OCI-LY7 (cell line): Measurements from ENCODE around the gene LRRC46. TPM values are rescaled to one million over a fixed set of nuclear protein-coding genes. Genes with fewer than 3 reads are reported as not detected.

ENCODE experiments used
- BruUV-seq: library from RNA; stranded (reverse); fragments of 400-500 nt; replicated peaks from 2 replicates; lab custom pipeline; 2021; lab: Mats Ljungman, UMichigan
- CTCF ChIA-PET: fragments of 300-600 bp; sonication (Branson Sonifier 250); formaldehyde crosslinking; loops from one replicate; lab custom pipeline; 2022; ENCODE audit warnings: antibody characterized with exemption; ENCODE audit not compliant: unreplicated experiment; lab: Charles Lee
- POLR2A ChIA-PET: fragments of 300-600 bp; sonication (Branson Sonifier 250); formaldehyde crosslinking; loops from one replicate; lab custom pipeline; 2022; ENCODE audit warnings: antibody characterized with exemption; lab: Charles Lee
- DNase-seq: peaks from one replicate; pipeline ENCODE4 v3.0.0-alpha.2; 2015; ENCODE audit warnings: low spot score
- H2AFZ ChIP-seq: fragments of 200-600 bp; sonication (generic), shearing (Covaris generic); 2 replicates; pipeline ENCODE4 v1.6.1; 2014; ENCODE audit warnings: mild to moderate bottlenecking, antibody characterized with exemption, low read length, moderate library complexity
- H3K27ac ChIP-seq: fragments of 200-600 bp; sonication (generic); 2 replicates; pipeline ENCODE4 v1.5.1; 2014; ENCODE audit warnings: mixed run types, low read depth, mild to moderate bottlenecking, moderate library complexity, low read length, inconsistent platforms; ENCODE audit not compliant: poor library complexity, severe bottlenecking
- H3K36me3 ChIP-seq: fragments of 200-600 bp; sonication (generic); 2 replicates; pipeline ENCODE4 v1.6.1; 2014; ENCODE audit warnings: mild to moderate bottlenecking, antibody characterized with exemption, low read length, moderate library complexity, mixed read lengths; ENCODE audit not compliant: insufficient read depth
- H3K4me1 ChIP-seq: fragments of 200-600 bp; sonication (generic); 2 replicates; pipeline ENCODE4 v1.5.1; 2014; ENCODE audit warnings: mild to moderate bottlenecking, low read length; ENCODE audit not compliant: insufficient read depth, poor library complexity, severe bottlenecking
- H3K4me2 ChIP-seq: fragments of 200-600 bp; sonication (generic); 2 replicates; pipeline ENCODE4 v1.6.1; 2014; ENCODE audit warnings: mild to moderate bottlenecking, low read length
- H3K4me3 ChIP-seq: fragments of 200-600 bp; sonication (generic); 2 replicates; pipeline ENCODE4 v1.5.1; 2014; ENCODE audit warnings: mild to moderate bottlenecking, low read depth, low read length; ENCODE audit not compliant: poor library complexity, severe bottlenecking
- H3K79me2 ChIP-seq: fragments of 200-600 bp; sonication (generic); 2 replicates; pipeline ENCODE4 v1.6.1; 2016; ENCODE audit warnings: low read depth, mild to moderate bottlenecking, low read length, moderate library complexity, mixed read lengths; ENCODE audit not compliant: insufficient read depth
- H3K9me2 ChIP-seq: fragments of 200-600 bp; sonication (generic); 2 replicates; pipeline ENCODE4 v1.6.1; 2016; ENCODE audit warnings: mild to moderate bottlenecking, low read length, mixed read lengths; ENCODE audit not compliant: insufficient read depth
- H3K9me3 ChIP-seq: fragments of 200-600 bp; sonication (generic); 2 replicates; pipeline ENCODE4 v1.6.1; 2014; ENCODE audit warnings: mild to moderate bottlenecking, mixed run types, low read length, mixed read lengths
- H4K20me1 ChIP-seq: fragments of 200-600 bp; sonication (generic); 2 replicates; pipeline ENCODE4 v1.6.1; 2014; ENCODE audit warnings: mild to moderate bottlenecking, antibody characterized with exemption, low read length, moderate library complexity, mixed read lengths; ENCODE audit not compliant: insufficient read depth
- CTCF ChIP-seq: fragments of 200-600 bp; sonication (generic); conservative IDR thresholded peaks from 2 replicates; pipeline ENCODE4 v1.5.1; 2014; ENCODE audit warnings: mild to moderate bottlenecking, antibody characterized with exemption, low read length, moderate library complexity, mixed read lengths
- EZH2phosphoT487 ChIP-seq: fragments of 200-600 bp; sonication (generic); IDR thresholded peaks from 2 replicates; pipeline ENCODE4 v1.6.1; 2018; ENCODE audit warnings: low read depth, borderline replicate concordance, mild to moderate bottlenecking, mixed run types, antibody characterized with exemption, low read length, moderate library complexity, mixed read lengths
- intact Hi-C: fragments of 100-400 bp; cut with micrococcal nuclease; formaldehyde crosslinking; loops from one replicate; pipeline ENCODE4 v1.10.0; 2022; ENCODE audit not compliant: unreplicated experiment
- total RNA-seq, 2 experiments: library from RNA; depleted of rRNA in 1 of 2; stranded (reverse); fragments of >200 nt in 1 of 2; shearing (Covaris generic) in 1 of 2; gene quantifications; 2 replicates each; pipeline ENCODE4 v1.2.3, GENCODE V29; 2014 to 2022

The LRRC46 gene
- total RNA-seq, 2 experiments from 2014 or later, result 0.85 to 1.2 TPM

DNA sequence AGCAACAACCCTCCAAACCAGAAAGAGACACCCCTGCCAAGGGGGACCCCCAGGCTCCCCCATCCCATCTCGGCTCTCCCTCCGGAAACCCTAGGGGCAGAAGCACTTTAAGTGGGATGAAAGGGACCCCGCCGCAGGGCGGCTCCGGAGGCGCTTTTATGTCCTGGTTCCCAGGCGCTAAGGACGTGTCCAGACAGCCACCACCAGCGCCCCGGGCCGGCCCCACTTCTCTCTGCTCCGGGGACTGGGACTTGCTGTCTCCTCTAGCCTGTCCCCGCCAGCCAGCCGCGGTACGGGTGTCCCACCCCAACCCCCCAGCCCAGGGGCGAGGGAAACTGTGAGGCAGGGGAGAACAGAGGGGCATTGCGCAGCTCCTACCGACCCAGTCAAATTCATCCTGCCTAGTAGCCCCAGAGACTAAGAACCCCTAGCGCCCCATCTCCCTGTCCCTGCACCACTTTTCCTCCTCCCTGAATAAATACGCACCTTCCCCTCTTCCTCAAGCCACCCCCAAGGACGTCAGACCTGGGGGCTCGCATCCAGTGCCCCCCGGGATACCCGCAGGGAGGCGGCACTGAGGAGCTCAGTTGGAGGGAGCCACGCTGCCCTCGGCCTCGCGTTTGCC is 15.4 kb downstream of the LRRC46 start:
- CTCF ChIA-PET, result no interaction called here
- BruUV-seq, result no TSS peak
- intact Hi-C loops, result no loop called here
- TF ChIP-seq CTCF, result no peak
- TF ChIP-seq EZH2phosphoT487, result no peak
- no peak for DNase-seq
- H3K4me3 ChIP-seq, result no peak overlapping the region
- H3K36me3 ChIP-seq, result no peaks in the 10 kb centered on the region
- no peak overlapping the region for H2AFZ ChIP-seq
- H3K9me2 ChIP-seq, result no peaks in the 10 kb centered on the region
- H3K27ac ChIP-seq, result no peak overlapping the region
- POLR2A ChIA-PET, result interaction anchor here (0.6 kb wide), 1 partner anchor 49 kb away, joined by 3 read pairs; the partner anchor contains the start of gene SP2
- H4K20me1 ChIP-seq, result no peaks in the 10 kb centered on the region
- no peaks in the 10 kb centered on the region for H3K9me3 ChIP-seq
- peaks cover 25% of the 10 kb centered on the region for H3K4me1 ChIP-seq
- no peaks in the 10 kb centered on the region for H3K79me2 ChIP-seq
- no peak overlapping the region for H3K4me2 ChIP-seq

DNA sequence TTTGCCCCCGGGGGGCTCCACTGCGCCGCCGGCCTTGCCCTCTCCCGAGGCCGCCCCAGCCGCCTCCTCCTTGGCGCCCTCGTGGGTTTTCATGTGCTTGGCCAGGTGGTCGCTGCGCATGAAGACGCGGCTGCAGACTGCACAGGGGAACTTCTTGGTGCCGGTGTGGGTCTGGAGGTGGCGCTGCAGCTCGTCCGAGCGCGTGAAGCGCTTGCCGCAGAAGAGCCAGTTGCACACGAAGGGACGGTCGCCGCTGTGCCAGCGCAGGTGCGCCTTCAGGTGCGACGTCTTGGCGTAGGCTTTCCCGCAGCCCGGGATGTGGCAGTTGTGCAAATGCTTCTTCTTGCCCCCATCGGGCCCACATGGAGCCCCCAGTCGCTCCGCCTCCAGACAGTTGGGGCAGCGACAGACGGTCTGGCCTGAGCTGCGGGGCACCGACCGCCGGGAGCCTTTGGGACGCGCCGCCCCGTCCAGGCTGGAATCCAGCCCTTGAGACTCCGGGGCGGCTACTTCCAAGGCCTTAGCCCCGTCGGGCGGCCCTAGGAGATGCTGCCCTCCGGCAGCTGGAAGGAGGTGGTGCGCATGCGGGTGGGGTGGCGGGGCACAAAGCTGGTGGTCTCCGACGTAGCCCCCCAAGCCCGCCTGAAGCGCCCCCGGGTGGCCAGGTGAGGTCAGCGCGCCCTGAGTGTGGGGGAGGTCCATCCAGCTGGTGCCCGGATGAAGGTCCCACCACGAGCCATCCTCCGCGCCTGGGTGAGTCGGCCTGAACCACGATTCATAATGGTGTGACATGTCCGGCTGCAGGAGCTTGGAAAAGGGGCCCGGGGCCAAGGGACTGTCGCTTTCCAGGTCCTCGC is 16.1 kb downstream of the LRRC46 start:
- POLR2A ChIA-PET, result no interaction called here

More for the DNA sequence above, 16.1 kb downstream of the LRRC46 start:
- peaks cover 19% of the 10 kb centered on the region for H3K4me1 ChIP-seq
- H3K79me2 ChIP-seq, result no peaks in the 10 kb centered on the region
- H3K9me2 ChIP-seq, result no peaks in the 10 kb centered on the region
- peak; percentile 68 for TF ChIP-seq CTCF
- TF ChIP-seq EZH2phosphoT487, result no peak
- intact Hi-C loops, result no loop called here
- no peak overlapping the region for H3K27ac ChIP-seq
- H2AFZ ChIP-seq, result no peak overlapping the region
- no peak for DNase-seq
- no peaks in the 10 kb centered on the region for H3K36me3 ChIP-seq
- no peak overlapping the region for H3K4me2 ChIP-seq
- H3K9me3 ChIP-seq, result no peaks in the 10 kb centered on the region
- H3K4me3 ChIP-seq, result no peak overlapping the region
- CTCF ChIA-PET, result no interaction called here
- no TSS peak for BruUV-seq
- no peaks in the 10 kb centered on the region for H4K20me1 ChIP-seq
